ENCODE data around the gene MYO9B. TPM values are rescaled to one million over a fixed set of nuclear protein-coding genes. Genes with fewer than 3 reads are reported as not detected.

Gene MYO9B
- total and polyA plus RNA-seq, 7 donors = 24.6 to 95.0 (median 48.2) TPM

GRCh38 chr19:17243830-17244617 lies 168.4 kb downstream of the MYO9B start:
- WGBS, 2 donors = 6 to 36% methylated on average over 52 of the region's 52 CpGs
- Histone ChIP-seq H3K36me3 (peaks cover 0 to 9% (median 2%) of the 10 kb centered on the region in 4 donors), H3K27ac (peak overlapping the region; percentile 84 to 85 (median 84)), H3K9me3 (no peaks in the 10 kb centered on the region), H3K4me1 (peaks cover 0 to 45% (median 34%) of the 10 kb centered on the region in 4 donors), H3K27me3 (no peaks in the 10 kb centered on the region), H3K4me3 (peak overlapping the region; percentile 62 to 95 (median 84))
- TF ChIP-seq EP300 (IDR thresholded peaks at IDR 0.05) (no peak), POLR2A (IDR thresholded peaks at IDR 0.05) (no peak), CTCF (IDR thresholded peaks at IDR 0.05) (no peak), POLR2AphosphoS5 (IDR thresholded peaks at IDR 0.05) (no peak)
- intact Hi-C loops (cut with DNase I) = loop anchor here (2.0 kb wide), 2 partner anchors 17 to 23 kb away; partner anchors contain the start of genes BABAM1 and OCEL1
- no peak for DNase-seq

- TF ChIP-seq POLR2A (IDR thresholded peaks at IDR 0.05) (no peak), CTCF (IDR thresholded peaks at IDR 0.05) (no peak), EP300 (IDR thresholded peaks at IDR 0.05) (no peak), POLR2AphosphoS5 (IDR thresholded peaks at IDR 0.05) (no peak)
- no peaks in the 10 kb centered on the region for H3K27me3 ChIP-seq
- H3K4me1 ChIP-seq = peaks cover 0 to 45% (median 34%) of the 10 kb centered on the region in 4 donors
- H3K27ac ChIP-seq = peak overlapping the region; percentile 84 to 85 (median 84)
- H3K36me3 ChIP-seq = peaks cover 0 to 7% (median 2%) of the 10 kb centered on the region in 4 donors
- H3K9me3 ChIP-seq = no peaks in the 10 kb centered on the region
- DNase-seq = no peak
- peak overlapping the region; percentile 62 to 95 (median 84) for H3K4me3 ChIP-seq
- 1 to 2% methylated on average over 100 of the region's 100 CpGs for WGBS, 2 donors
- intact Hi-C loops (cut with DNase I) = loop anchor here (2.0 to 5.0 kb wide), 4 partner anchors 18 to 62 kb away; partner anchors contain the start of genes ANKLE1, BABAM1, DDA1 and MRPL34
Measured at GRCh38 chr19:17244618-17245534, 169.3 kb downstream of the MYO9B start.

- TF ChIP-seq POLR2AphosphoS5 (IDR thresholded peaks at IDR 0.05) (peak; percentile 45 to 82 (median 70)), POLR2A (IDR thresholded peaks at IDR 0.05) (no peak)
- peaks cover 0 to 45% (median 34%) of the 10 kb centered on the region in 4 donors for H3K4me1 ChIP-seq
- WGBS, 2 donors = 1% methylated on average over 72 of the region's 72 CpGs
Measured at GRCh38 chr19:17245535-17245984, 170.0 kb downstream of the MYO9B start, which contains the start of gene NR2F6. NR2F6 (minus strand) TSS chr19:17245919; CDS start chr19:17245220, 699 bp downstream.

GRCh38 chr19:17246681-17247425 lies 171.3 kb downstream of the MYO9B start:
- intact Hi-C loops (cut with DNase I) = loop anchor here (5.0 kb wide), 2 partner anchors 35 to 60 kb away; partner anchors contain the start of genes ANKLE1, DDA1 and MRPL34
- TF ChIP-seq POLR2A (IDR thresholded peaks at IDR 0.05) (no peak), CTCF (IDR thresholded peaks at IDR 0.05) (no peak), EP300 (IDR thresholded peaks at IDR 0.05) (no peak), POLR2AphosphoS5 (IDR thresholded peaks at IDR 0.05) (peak in 1 of 4 donors; percentile 18)
- no peak for DNase-seq
- Histone ChIP-seq H3K36me3 (no peaks in the 10 kb centered on the region), H3K4me3 (peak overlapping the region; percentile 46 to 95 (median 84)), H3K27ac (peak overlapping the region; percentile 81 to 88 (median 84)), H3K9me3 (no peaks in the 10 kb centered on the region), H3K4me1 (peaks cover 0 to 42% (median 31%) of the 10 kb centered on the region in 4 donors), H3K27me3 (no peaks in the 10 kb centered on the region)
- WGBS, 2 donors = 6 to 20% methylated on average over 21 of the region's 21 CpGs

More at GRCh38 chr19:17245535-17245984, 170.0 kb downstream of the MYO9B start, which contains the start of gene NR2F6:
- Histone ChIP-seq H3K9me3 (no peaks in the 10 kb centered on the region), H3K36me3 (no peaks in the 10 kb centered on the region), H3K27ac (peak within 1 kb of the TSS; percentile 84 to 88 (median 84)), H3K27me3 (no peaks in the 10 kb centered on the region), H3K4me3 (peak within 1 kb of the TSS; percentile 62 to 95 (median 84))
- no peak for DNase-seq
- intact Hi-C loops (cut with DNase I) = loop anchor here (2.0 to 5.0 kb wide), 4 partner anchors 19 to 62 kb away; partner anchors contain the start of genes ANKLE1, BABAM1, DDA1 and MRPL34

Measured in sigmoid colon (tissue), 7 donors.